NCI-H510A (cell line): ENCODE results near the gene CEMP1.
"Not testable (repeated sequence)": the region's sequence is repeated elsewhere in the genome, so short reads cannot be mapped to it uniquely, and the experiment has no call there.

Experiments
- DNase-seq: peaks from one replicate; lab custom pipeline; 2025; lab: John Stamatoyannopoulos, UW

The CEMP1 gene, protein sequence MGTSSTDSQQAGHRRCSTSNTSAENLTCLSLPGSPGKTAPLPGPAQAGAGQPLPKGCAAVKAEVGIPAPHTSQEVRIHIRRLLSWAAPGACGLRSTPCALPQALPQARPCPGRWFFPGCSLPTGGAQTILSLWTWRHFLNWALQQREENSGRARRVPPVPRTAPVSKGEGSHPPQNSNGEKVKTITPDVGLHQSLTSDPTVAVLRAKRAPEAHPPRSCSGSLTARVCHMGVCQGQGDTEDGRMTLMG

DNA sequence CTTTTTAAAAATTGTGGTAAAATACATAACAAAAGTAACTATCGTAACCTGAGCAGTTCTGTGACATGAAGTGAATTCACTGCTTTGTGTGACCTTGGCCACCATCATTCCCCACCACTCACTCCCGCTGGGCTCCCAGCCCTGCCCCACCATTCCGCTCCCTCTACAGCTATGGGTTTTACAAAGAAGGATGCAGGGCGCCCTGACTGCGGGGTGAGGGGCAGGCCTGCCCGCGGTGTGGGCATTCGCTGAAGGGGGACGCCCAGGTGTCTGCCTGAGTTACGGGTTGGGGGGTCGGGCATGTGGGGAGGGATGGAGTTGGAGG lies at the start of gene CEMP1:
CEMP1 (minus strand) TSS at position 38 of the 325 bp plus-strand sequence. CDS start 335 bp downstream, outside the sequence.
- no peak for DNase-seq

- not testable (repeated sequence) for DNase-seq
Measured at GRCh38 chr16:2580818-2581217, 49.6 kb upstream of the CEMP1 start.

- DNase-seq, result not testable (repeated sequence)
Measured at GRCh38 chr16:2580143-2580542, 48.9 kb upstream of the CEMP1 start.

DNA sequence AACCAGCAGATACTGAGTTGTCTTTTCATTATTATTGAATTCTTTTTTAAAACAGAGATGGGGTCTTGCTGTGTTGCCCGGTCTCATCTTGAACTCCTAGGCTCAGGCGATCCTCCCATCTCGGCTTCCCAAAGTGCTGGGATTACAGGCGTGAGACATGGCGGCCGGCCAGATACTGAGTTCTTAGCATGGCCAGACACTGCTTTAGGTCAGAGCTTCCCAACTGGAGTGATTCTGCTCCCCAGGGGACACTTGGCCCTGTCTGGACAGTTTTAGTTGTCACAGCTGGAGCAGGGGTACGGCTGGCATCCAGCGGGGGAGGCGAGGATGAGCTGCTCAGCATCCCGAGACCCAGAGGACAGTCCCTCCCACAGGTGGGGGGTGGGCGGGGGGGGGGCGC lies 47.7 kb upstream of the CEMP1 start:
- DNase-seq, result not testable (repeated sequence)

DNA sequence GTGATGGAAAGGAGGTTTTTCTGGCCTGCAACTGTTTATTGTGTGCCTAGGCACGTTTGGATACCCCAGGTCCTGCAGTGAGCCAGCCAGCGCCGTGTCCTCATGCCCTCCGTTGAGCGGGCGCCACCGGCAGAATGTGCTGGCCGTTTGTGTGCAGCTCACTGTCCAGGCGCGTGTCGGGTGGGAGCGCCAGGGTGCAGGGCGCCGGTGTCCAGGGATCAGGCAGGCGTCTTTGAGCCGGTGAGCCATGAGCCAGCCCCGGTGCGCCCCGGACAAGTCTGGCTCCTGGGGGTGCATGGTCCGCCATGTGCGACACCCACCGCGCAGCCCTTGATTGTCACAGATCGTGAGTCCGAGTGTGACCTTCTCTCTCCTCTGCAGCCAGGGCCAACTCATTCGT lies 45.8 kb upstream of the CEMP1 start:
- DNase-seq, result not testable (repeated sequence)

DNA sequence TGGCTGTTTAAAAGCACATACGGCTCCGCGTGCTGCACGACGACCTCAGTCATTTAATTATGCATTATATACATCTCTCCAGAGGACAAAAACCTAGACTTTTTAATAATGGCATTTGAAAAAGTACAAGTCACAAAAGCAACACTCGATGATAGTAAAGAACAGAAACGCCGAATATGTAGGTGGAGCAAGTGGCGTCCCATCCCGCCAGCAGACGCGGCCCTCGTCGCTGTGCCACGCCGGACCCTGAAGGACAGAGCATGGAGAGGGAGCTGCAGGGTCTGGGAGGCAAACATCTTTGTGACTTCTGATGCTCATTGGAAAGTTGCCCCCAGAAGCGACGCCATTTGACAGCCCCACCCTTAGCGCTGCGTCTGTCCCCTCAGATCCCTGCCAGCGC lies 44.6 kb upstream of the CEMP1 start:
- not testable (repeated sequence) for DNase-seq

- DNase-seq, result not testable (repeated sequence)
Measured at GRCh38 chr16:2572704-2573103, 41.5 kb upstream of the CEMP1 start.

- DNase-seq, result not testable (repeated sequence)
Measured at GRCh38 chr16:2568573-2568972, 37.4 kb upstream of the CEMP1 start.

DNA sequence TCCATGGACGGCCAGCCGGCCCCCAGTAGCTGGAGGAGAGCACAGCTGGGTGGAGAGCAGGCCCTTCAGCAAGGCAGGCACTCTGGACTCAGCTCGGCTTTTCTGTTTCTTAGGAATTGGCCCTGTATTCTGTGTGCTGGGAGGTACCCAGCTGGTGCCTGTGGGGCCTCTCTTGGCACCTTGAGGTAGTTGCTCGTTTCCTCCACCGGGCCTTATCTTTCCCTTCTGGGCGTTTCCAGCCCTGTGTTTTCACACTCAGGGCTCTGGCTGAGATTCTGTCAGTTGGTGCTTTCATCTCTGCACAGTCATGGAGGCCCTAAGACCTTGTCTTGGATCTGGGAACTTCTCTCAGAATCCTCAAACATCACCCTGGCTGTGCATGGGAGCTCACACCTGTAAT lies 36.3 kb upstream of the CEMP1 start:
- DNase-seq, result not testable (repeated sequence)

- DNase-seq, result not testable (repeated sequence)
Measured at GRCh38 chr16:2560798-2561133, 29.6 kb upstream of the CEMP1 start.

GRCh38 chr16:2560131-2560797 lies 29.1 kb upstream of the CEMP1 start:
- not testable (repeated sequence) for DNase-seq

DNA sequence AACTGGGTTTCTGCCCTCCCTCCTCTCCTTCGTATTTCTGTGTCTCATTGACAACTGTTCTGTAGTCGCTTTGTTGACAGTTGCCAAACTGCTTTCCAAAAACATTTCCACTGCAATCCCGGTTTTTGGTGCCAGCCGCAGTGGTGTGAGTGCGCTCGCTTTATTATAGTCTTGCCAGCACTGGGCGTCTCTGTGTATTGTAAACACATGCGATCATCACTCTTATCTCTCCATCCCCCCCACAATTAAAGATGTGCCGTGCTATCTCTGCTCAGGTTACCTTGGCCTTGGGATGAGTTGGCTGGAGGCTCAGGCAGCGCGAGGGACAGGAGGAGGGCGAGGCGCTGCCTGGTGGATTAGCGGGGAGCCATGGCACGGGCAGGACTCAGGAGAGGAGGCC lies 25.9 kb upstream of the CEMP1 start:
- DNase-seq, result not testable (repeated sequence)

GRCh38 chr16:2554709-2555425 lies 23.7 kb upstream of the CEMP1 start:
- DNase-seq, result not testable (repeated sequence)

- not testable (repeated sequence) for DNase-seq
Measured at GRCh38 chr16:2551420-2551889, 20.2 kb upstream of the CEMP1 start.

GRCh38 chr16:2550283-2550878 lies 19.2 kb upstream of the CEMP1 start:
- DNase-seq, result not testable (repeated sequence)

DNA sequence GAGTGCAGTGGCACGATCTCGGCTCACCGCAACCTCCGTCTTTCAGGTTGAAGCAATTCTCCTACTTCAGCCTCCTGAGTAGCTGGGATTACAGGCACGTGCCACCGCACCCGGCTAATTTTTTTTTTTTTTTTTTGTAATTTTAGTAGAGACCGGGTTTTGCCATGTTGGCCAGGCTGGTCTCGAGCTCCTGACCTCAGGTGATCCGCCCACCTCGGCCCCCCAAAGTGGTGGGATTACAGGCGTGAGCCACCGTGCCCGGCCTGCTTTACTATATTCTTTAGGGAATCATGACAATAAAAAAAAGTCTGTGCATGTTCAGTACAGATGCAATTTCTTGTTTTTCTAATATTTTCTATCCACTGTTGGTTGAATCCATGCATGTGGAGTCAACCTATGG lies 12.6 kb upstream of the CEMP1 start:
- DNase-seq, result not testable (repeated sequence)

DNA sequence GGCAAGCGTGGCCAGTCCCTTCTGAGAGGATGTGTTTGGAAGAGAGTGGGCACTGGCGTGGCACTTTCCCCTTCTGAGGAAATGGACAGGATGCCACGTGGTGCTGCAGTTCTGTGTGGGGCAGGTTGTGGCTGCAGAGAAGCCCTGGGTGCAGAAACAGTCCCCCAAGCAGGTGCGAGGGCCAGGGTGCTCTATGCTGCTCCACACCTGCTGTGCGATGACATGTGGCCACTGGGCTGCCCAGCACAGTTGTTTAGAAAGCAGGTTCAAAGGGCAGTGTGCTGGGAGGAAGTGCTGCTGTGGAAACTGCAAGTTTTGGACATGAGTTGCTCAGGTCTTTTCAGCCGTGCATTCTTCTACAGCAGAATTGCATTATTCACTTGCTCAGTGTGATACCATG lies 10.2 kb upstream of the CEMP1 start:
- DNase-seq, result not testable (repeated sequence)

DNA sequence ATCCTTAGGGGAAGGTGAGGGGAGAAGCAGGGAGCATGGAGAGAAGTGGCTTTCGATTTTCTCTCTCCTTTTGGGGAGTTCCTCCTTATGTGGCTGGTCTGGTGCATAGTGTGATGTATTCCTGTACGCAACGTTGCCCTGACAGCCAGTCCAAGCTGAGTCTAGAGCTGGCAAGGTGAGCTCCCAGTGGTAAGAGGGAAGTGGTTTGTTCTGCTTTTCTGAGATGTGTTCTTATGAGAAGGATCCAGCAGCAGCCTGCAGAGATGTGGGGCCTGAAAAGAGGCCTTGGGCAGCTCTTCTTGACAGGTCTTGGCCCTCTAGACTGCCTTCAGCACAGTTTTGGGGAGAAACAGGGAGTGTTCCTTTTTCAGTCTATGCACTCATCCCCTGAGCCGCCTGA lies 9.7 kb upstream of the CEMP1 start:
- DNase-seq, result not testable (repeated sequence)

DNA sequence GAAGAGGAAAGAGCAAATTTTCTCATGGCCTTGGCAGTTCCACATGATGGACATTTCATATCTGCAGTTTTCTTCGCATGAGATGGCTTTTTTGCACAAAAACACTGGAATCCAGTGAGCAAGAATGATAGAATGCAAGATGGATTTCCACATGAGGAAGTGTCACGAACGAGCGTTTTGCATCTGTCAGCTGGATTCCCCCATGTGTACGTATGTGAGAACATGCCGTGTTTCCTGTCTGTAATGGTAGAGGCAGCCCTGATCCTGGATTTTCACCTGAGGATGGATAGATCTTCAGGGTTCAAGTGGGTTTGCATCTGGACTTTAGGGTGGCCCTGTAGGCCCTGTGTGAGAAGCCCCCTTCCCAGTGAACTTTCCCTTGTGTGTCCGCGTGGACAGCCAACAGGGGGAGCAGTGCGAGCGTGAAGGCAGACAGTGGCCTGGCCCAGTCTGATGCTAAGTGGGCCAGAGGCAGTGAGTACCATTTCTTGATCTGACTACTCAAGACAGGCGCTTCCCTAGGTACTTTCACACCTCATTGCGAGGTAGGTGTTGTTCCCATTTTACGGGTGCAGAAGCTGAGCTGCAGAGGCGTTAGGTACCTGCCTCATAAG lies 8.7 kb upstream of the CEMP1 start:
- not testable (repeated sequence) for DNase-seq

DNA sequence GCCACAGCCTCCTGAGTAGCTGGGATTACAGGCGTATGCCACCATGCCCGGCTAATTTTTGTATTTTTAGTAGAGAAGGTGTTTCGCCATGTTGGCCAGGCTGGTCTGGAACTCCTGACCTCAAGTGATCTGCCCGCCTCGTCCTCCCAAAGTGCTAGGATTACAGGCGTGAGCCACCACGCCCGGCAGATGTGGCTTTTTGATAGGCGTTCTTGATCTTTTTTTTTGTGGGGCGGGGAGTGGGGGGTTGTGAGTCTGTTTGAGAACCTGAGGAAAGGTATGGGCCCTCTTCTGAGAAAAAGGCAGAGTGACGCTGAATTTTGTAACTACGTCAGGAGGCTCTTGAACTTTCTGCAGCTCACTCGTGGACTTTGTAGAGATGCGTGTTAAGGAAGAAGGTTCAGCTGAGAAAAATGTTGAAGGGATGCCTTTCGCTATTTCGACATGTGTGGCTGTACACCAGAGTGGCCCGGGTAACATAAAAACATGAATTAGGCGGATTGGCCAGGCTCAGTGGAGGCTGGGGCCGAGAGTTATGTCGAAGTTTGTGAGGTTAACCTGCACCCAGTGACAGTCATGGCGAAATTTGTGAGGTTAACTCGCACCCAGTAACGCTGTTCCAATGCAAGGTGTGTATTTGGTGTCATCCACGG lies 8.1 kb upstream of the CEMP1 start:
- DNase-seq, result not testable (repeated sequence)
